Measurements from ENCODE around the gene CD22.

GRCh38 chr19:35320065-35320713 is 8.8 kb upstream of the CD22 start:
- TF ChIP-seq ZNF692 (tag by site-specific recombination; IDR thresholded peaks at IDR 0.05), result no peak
- TF ChIP-seq CTCF (tag by site-specific recombination; IDR thresholded peaks at IDR 0.05), result no peak
- TF ChIP-seq SETDB1 (IDR thresholded peaks at IDR 0.05; ENCODE audit: insufficient read length, low read length), result no peak
- TF ChIP-seq ZNF585B (tag by site-specific recombination; IDR thresholded peaks at IDR 0.05), result no peak
- no peak for TF ChIP-seq ZNF76 (tag by site-specific recombination; IDR thresholded peaks at IDR 0.05; ENCODE audit: borderline replicate concordance, low read depth)
- no peak for TF ChIP-seq INSM2 (tag by site-specific recombination; IDR thresholded peaks at IDR 0.05)
- TF ChIP-seq ZSCAN4 (tag by site-specific recombination; IDR thresholded peaks at IDR 0.05), result no peak
- TF ChIP-seq ZNF114 (tag by site-specific recombination; IDR thresholded peaks at IDR 0.05), result no peak
